ENCODE results near the gene BNIP3. TPM values are rescaled to one million over a fixed set of nuclear protein-coding genes. Genes with fewer than 3 reads are reported as not detected.

BNIP3 gene
- total RNA-seq, 1 experiment from 2014 or later, result 219 TPM

Other genes starting within 250 kb of the BNIP3 start
- gene PPP2R2D, start 80.9 kb downstream of the BNIP3 start, total RNA-seq (2014; rRNA removed; shearing (Covaris generic)), result 38.4 and 40.3 TPM in 2 replicates
- 2.0 TPM in 2 replicates for gene JAKMIP3, start 84.0 kb upstream of the BNIP3 start, total RNA-seq (2014; rRNA removed; shearing (Covaris generic))
- gene DPYSL4, start 205.0 kb upstream of the BNIP3 start, total RNA-seq (2014; rRNA removed; shearing (Covaris generic)), result 1.5 and 2.1 TPM in 2 replicates